NCI-H1105 (cell line): ENCODE measurements around the gene KCNQ5.
A peak's percentile ranks its signal among the peaks of the same experiment; 100 is the strongest.
"Not testable (repeated sequence)": the region's sequence is repeated elsewhere in the genome, so short reads cannot be mapped to it uniquely, and the experiment has no call there.

Source experiments
- DNase-seq: peaks from one replicate; lab custom pipeline; 2025; lab: John Stamatoyannopoulos, UW

Gene KCNQ5

DNA sequence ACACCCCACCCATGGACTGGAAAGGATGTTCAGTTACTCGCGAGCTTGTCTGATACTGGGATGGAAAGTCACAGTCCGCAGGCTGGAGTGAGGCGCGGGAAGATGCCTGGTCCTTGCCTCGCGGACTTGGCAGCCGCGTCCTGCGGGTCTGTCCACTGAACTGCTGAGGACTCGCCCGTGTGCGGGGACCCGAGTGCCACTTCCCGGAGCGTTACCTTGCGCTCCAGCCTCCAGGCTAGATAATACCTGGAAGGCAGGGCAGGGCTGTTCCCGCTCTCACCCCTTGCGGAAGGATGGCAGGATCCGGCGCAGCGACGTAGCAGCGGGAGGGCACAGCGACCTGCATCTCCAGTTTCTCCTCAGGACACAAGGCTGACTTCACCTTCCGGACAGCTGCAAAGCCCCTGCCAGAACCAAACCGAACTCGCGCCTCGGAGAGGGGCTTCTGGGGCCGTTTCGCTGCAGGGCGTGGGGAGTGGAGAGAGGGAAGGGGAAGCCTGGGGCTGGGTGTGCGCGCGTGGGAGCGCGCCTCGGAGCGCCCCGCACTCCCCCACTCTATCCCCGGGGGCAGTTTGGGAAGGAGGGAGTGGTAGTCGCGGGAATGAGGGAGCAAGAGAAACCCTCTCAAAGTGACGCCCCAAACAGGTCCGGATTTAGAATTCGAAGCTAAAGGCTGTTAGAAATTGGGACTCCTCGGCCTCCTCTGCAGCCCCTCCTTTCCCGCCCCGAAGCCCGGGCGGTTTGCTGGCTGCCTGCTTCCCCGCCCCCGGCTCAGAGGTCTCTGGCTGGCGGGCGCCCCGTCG, at the start of gene KCNQ5:
TSS of gene KCNQ5 (plus strand) at position 774 of the 803 bp plus-strand sequence.
- no peak for DNase-seq

DNA sequence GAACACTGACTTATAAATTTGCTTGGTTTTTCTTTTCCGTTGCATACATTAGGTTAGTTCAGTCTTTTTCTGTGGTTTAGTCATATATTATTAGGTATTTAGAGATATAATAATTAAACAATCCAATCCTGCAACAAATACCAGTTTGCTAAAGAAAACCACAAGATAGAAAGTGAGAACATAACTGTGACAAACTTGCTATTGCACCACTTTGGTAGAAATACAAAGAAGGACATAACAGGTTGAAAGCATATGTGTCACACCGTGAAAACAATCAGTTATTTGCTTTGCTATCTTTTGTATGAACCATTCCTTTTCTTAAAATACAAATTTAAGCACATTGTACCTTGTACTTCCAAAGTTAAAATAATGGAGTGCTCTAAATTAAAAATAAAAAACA, 42.0 kb upstream of the KCNQ5 start:
- DNase-seq: no peak

DNA sequence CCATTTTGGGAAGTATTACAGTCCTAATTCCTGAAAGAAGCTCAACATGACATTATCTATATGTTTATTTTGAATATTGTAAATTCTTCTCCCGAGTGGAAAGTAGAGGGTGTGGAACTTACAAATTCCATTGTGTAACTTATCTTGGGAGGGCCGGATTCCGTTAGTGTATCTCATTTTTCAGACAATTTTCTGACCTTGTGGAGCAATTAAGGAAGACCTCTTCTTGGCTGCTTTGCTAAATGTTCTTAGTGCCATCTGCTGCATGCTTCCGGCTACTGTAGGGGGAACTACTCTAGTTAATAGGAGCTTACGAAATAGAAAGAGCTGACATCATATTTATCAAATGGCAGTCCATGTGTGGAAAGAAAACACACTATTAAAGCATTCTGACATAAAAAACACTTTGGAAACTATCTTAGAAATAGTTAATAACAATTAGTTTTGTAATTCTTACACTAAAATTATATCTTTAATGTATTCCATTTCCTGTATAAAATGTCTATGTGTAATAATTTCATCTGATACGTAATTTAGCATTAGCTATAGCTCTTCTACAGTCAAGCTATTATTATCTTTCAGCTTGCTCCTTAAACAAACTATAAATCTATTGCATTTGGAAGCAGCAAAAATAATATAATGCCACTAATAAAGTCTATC, 41.5 kb upstream of the KCNQ5 start:
- peak; percentile 52 for DNase-seq

DNA sequence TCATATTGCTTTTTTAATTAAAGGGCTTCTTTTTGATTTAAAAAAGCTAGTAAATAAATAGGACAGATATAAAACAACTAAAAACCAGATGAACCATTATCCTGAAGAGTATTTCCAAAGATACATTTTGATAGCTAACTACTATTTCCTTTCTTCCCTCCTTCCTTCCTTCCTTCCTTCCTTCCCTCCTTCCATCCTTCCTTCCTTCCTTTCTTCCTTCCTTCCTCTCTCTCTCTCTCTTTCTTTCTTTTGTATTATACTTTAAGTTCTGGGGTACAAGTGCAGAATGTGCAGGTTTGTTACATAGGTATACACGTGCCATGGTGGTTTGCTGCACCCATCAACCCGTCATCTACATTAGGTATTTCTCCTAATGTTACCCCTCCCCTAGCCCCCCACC, 40.9 kb upstream of the KCNQ5 start:
- DNase-seq: not testable (repeated sequence)

DNA sequence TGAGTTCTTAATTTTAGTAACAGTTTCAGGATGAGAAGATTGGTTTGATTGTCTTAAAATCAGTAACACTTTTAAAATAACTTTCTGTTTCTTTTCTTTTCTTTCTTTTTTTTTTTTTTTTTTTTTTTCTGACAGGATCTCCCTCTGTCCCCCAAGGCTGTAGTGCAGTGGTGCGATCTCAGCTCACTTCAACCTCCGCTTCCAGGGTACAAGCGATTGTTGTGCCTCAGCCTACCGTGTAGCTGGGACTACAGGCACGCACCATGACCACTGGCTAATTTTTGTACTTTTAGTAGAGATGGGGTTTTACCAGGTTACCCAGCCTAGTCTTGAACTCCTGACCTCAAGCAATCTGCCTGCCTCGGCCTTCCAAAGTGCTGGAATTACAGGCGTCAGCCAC, 33.7 kb upstream of the KCNQ5 start:
- DNase-seq: no peak

DNA sequence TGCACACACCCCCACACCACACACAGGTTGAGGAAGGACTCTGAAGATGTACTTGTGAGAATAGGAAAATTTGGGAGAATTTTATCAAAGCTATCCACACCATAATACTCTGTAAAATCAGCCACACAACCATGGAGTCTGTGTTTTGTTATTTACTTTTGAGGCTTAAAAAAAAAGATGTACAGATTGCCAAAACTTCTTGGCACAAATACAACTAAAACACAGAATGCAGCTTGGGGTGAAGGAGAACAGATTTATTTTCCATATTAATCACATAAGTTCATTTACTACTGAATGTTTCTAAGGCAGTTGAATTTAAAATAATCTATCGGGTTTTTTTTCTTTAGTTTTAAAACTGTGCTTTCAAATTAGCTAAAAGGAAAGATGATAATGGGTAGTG, 32.8 kb upstream of the KCNQ5 start:
- no peak for DNase-seq

DNA sequence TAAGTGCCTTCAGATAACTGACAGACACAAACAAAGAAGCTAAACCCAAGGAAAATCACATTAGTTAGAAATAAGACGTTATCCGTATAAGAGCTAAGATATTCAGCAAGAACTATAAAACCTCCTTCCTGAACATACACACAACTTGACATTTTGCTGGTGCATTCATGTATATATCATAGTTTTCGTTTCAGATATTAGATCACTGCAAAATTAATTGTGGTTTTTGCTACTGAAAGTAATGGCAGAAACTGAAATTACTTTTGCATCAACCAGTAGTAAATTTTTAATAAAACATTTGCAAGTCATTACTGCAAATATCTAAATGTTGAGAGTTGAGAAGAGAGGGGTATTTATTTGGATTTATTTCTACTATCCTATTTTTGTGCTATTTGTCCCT, 26.1 kb upstream of the KCNQ5 start:
- DNase-seq: no peak

DNA sequence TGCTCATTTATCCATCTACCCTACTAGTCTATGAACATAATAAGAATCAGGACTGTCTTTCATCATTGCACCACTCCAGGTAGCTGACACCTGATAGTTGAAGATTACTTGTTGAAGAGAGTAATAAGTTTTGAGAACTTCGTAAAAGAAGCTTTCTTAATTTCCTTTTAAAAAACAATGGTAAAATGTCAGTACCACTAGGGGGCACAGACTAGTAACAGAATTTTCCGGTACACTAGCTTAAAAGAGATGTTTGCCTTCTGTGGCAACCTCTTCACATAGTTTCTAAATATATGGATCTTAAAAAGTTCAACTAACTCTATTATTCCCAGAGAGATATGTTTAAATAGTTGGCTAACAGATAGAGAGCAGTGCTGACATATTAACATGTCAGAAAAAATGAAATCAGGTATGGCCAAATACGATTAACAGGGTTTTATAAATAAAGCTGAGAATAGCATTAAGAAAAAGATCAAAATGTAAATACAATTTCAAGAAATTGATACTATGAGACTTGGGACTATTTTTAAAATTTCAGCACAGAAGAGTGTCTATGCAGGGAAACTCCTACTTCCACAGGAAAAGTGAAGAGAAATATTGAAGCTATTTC, 5.4 kb upstream of the KCNQ5 start:
- no peak for DNase-seq

DNA sequence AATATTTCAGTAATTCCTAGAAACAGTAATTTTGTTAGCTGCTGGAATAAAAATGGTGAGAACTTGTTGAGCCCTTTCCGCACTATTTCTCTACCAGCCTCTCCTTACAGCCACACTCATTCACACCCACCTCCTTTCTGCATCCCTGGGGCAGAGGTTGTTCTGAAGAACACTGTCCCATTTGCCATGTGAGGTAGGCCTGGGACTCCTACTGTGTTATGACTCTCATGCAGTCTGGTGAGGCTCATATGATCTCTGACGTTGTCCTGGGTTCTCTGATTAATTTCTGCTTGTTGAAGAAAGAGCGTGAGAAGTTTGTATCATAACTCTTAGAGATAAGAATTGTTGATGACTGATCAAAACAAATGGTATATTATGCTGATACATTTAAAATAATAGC, 4.1 kb upstream of the KCNQ5 start:
- DNase-seq: no peak

DNA sequence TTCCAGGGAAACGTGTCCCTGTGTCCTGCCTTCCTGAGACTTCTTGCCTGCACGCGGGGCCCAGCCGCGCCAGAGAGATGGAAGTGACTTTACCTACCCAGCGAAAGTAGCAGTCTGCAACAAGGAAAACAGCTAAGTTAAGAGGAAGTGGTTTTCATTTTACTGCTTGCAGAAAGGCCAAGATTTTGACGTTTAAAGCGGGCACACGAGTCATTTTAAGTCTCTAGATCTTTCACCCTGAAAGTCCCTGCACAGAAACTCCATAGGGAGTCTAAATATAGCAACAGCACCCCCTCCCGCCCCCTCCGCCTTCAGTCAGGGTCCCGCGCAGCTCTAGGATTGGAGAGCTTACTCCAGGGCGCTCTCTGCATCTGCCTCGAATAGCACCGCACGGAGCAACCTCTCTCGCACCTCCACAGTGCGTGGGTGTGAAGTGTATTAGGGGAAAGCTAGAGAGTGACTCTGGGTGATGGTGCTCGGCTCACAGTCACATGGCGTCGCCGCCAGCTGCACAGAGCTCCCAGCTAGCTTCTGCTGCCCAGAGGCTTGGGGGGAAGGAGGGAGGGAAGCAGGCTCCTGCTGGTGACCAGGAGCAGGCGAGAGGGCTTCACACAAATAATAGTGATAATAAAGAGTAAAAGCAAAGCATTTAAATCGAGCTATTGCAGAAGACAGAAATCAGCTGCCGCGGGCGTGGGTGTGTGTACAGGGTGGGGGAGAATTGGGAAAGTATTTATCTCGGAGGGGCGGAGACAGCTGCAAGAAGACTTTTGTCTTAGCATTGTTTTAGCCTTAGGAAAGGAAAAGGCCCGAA, 1.8 kb upstream of the KCNQ5 start:
- no peak for DNase-seq

DNA sequence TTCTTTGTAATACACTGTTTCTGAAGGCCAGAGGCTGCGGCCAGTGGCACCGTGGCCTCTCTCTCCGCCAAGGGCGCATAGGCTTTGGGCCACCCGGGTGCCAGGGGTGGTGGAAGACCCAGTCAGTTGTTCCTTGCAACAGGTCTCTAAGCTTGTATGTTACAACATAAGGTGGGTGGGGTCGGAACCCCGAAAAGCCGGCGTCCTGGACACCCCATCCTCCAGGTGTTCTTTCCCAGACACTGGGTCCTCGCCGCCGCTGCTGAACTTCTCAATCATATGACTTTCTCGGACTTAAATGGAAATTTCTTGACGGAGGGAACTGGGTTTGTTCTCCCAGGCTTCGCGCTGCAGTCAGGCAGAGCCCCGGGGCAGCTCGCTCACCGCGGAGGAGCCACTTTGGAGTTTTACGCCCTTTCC, 983 bp upstream of the KCNQ5 start:
- no peak for DNase-seq

DNA sequence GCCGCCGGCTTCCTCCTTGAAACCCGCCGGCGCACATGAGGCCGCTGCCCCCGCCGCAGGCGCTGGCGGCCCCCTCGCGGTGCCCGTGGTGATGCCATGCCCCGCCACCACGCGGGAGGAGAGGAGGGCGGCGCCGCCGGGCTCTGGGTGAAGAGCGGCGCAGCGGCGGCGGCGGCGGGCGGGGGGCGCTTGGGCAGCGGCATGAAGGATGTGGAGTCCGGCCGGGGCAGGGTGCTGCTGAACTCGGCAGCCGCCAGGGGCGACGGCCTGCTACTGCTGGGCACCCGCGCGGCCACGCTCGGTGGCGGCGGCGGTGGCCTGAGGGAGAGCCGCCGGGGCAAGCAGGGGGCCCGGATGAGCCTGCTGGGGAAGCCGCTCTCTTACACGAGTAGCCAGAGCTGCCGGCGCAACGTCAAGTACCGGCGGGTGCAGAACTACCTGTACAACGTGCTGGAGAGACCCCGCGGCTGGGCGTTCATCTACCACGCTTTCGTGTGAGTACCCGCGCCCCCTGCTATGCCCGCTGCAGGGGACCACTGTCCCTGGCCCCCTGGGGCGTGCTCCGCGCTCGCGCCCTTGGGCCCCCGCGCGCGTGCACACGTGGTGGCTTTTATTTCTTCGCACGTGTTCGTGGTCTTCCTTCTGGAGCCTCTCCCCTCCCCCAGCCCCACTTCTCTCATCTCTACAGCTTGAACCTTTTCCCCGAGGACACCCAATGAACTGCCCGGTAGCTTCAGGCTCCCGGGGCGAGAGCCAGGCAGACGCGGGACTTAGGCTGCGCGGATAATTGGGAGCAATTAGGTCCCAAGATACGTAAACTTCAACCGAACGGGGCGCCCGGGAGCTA, 453 bp downstream of the KCNQ5 start:
- peak; percentile 48 for DNase-seq

DNA sequence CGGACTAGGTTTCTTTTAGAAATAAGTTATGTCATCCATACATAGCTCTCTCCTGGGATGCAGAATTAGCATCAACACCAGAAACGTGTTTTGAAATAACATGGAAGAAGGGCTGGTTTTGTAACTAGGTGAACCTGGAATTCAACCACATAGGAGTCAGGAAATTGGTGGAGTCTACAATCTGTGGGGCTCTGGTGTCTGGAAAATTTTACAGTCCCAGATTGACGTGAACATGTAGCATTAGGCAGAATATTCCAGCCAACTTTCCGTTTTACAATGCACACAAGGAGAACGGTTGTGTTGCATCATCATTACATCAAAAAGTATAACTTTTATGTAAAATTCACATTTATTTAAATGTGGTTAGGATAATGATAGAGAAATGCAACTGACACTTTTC, 1.9 kb downstream of the KCNQ5 start:
- no peak for DNase-seq

DNA sequence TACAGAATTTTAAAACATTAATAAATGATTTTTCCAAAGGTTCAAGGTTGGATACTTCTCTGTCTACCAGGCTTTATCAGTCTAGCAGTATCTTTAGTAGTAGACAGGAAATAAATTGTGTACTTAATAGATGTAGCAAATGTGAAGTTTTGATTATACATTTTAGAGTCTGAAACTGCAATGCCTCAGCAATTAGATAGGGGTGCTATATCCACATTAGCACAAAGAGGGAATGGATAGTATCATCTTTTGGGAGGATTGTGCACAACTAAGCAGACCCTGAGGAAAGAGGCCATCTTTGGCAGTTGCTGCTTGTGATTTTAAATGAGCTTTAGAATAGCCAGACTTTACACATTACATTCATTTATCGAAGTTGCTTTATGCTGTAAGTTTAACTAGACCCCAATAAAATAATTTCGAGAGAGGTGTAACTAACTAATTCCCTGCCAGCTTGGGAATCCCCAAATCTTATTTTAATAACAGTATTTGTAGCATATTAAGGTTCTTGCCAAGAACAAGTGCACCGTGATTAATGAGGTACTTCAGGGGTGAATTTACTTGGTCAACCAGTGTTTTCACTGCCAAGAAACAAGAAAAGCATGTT, 2.8 kb downstream of the KCNQ5 start:
- DNase-seq: no peak

DNA sequence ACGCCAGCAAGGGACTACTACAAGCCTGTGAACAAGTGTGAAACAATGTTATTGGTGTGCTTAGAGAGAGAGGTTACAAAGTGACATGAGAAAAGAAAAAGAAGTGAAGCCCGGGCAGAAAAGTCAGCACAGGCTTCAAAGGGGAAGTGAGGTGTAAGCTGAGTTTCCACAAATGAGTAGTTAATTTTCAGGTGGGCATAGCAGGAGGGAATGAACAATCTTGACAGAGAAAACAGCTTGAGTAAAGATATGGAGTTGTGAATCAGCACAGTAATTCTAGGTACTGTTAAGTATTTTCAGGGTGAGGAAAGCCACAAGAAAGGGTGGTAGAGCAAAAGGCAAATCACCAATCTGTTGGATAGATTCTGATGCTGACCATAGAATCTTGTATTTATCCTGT, 4.3 kb downstream of the KCNQ5 start:
- DNase-seq: no peak

DNA sequence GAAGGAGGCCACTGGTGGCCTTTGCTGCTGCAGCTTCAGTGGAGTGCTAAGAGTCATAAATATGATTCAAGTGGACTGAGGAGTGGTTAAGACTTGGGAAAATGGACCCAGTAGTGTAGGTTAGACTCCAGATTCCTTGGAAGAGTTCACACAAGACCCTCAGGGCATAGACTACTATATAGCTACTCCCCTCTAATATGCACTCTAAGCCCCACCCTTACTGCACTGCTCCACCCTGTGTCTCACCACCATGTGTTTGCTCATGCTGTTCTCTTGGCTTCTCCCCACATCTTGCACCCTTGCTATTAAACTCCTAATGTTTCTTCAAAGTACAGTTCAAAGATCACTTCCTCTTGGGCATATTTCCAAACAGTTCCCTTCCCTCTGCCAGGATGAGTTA, 5.7 kb downstream of the KCNQ5 start:
- DNase-seq: no peak

DNA sequence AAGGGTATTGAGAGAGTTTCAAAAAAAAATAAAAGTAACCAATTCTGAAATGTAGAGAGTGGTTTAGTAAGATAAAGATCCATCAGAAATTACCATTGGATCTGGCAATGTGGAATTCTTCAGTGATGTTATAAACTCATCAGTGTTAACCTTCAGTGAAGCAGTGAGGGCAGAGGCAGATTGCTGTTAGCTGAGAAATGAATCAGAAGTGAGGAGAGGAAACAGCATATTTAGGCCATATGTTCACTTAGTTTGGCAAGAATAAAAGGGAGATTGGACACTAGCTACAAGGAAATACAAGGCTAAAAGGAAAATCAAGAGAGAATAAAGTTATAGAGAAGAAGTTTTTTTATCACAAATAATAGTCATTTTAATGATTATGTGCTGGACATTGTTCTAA, 9.6 kb downstream of the KCNQ5 start:
- no peak for DNase-seq

DNA sequence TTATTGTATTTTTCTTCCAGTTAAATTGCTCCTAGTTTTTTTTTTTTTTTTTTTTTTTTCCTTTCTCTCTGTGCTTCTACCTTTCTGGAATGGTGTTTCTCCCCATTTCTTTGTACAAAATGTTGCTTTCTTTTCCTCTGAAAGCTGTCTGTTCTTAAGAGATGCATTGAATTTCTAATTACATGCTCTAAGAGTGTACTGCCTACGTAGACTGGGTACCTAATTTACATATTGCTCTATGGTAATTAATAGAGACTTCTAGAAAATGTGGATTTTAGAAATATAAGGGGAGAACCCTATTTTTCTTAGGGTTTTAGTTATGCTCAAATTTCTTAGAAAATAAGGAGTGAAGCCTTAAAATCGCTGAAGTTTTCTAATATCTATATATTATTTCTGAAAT, 13.8 kb downstream of the KCNQ5 start:
- DNase-seq: no peak

DNA sequence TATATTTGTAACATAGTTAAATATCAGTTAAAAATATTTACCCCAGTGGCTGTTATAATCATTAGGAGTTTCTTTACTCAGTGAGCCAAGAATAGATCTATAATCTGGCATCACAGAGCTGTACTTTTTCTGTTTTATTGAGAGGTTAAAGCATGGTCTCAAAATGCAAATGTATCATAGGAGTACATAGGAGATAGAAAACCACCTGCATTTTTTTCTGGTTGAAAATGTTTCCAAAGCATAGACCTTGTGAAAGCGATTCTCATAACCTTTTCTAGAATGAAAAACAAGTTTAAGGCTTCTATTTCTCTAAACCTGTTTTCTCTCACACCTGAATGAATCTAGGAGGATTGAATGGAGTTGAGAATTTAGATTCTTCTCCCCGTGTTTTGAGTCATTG, 14.4 kb downstream of the KCNQ5 start:
- DNase-seq: no peak

DNA sequence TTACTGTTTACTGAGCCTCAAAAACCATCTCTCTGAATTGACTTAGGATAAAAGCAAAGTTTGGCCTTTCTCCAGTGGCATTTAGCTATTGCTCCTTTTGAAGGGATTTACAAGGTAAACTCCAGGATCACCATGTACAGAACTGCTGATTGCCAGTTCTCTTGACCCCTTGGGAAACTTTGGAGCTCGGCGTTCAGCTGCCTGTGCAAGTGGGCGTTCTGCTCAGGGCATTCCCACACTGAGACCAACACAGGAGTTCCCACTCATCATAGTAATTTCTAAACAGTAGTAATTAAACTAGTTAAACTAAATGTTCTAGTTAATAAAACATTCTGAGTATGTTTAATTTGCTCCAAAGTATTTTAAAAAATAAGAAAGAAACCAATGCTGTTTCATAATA, 14.9 kb downstream of the KCNQ5 start:
- DNase-seq: no peak
